H1 (cell line): ENCODE results near the gene NELFE. TPM values are rescaled to one million over a fixed set of nuclear protein-coding genes. Genes with fewer than 3 reads are reported as not detected.

Experiments
- CTCF ChIA-PET: fragments of 300-600 bp; sonication (Branson Sonifier 250); formaldehyde crosslinking; loops from one replicate; lab custom pipeline; 2021; ENCODE audit not compliant: partially characterized antibody; lab: Charles Lee
- POLR2A ChIA-PET: fragments of 300-600 bp; sonication (Branson Sonifier 250); formaldehyde crosslinking; loops from one replicate; lab custom pipeline; 2021; ENCODE audit warnings: inconsistent platforms; ENCODE audit not compliant: partially characterized antibody; lab: Charles Lee
- DNase-seq, 2 experiments: peaks; one replicate each; pipeline versions ENCODE4 v3.0.0 to v3.0.0-alpha.2; 2010 to 2022; ENCODE audit warnings: low spot score in 2 of 2, low read depth in 1 of 2, mixed read lengths in 1 of 2
- FAIRE-seq: peaks from 2 replicates; lab custom pipeline; 2011; peaks lifted over from hg19 to GRCh38; lab: Jason Lieb, UNC
- H2AFZ ChIP-seq: 2 replicates; pipeline ENCODE4 v1.8.1; 2012; ENCODE audit warnings: low read length, inconsistent platforms
- H2AK5ac ChIP-seq: 2 replicates; pipeline ENCODE4 v1.6.1; 2013; ENCODE audit warnings: low read depth, low read length
- H2BK120ac ChIP-seq: replicated peaks from 2 replicates; pipeline ENCODE3; 2013; ENCODE audit warnings: low read depth, low read length, inconsistent platforms
- H2BK12ac ChIP-seq: 2 replicates; pipeline ENCODE4 v1.6.1; 2013; ENCODE audit warnings: low read depth, low read length
- H2BK15ac ChIP-seq: 2 replicates; pipeline ENCODE4 v1.6.1; 2013; ENCODE audit warnings: low read length
- H2BK20ac ChIP-seq: 2 replicates; pipeline ENCODE4 v1.6.1; 2013; ENCODE audit warnings: low read length
- H2BK5ac ChIP-seq: 2 replicates; pipeline ENCODE4 v1.6.1; 2013; ENCODE audit warnings: low read depth, low read length
- H3K14ac ChIP-seq: 2 replicates; pipeline ENCODE4 v1.6.1; 2013; ENCODE audit warnings: inconsistent platforms; ENCODE audit not compliant: insufficient read length
- H3K18ac ChIP-seq: 2 replicates; pipeline ENCODE4 v1.6.1; 2013; ENCODE audit warnings: low read length; ENCODE audit errors: extremely low read depth
- H3K23ac ChIP-seq: 2 replicates; pipeline ENCODE4 v1.6.1; 2013; ENCODE audit warnings: inconsistent platforms; ENCODE audit not compliant: insufficient read length
- H3K23me2 ChIP-seq: 2 replicates; pipeline ENCODE4 v1.6.1; 2013; ENCODE audit warnings: low read depth, low read length
- H3K27ac ChIP-seq: 2 replicates; pipeline ENCODE4 v1.6.1; 2011; ENCODE audit warnings: low read depth, low read length, inconsistent platforms
- H3K27me3 ChIP-seq, 4 experiments: replicated peaks in 1 of 4; 1 replicate in 1 of 4; 2 replicates in 3 of 4; pipeline versions ENCODE4 v1.6.1 to v1.8.1; 2011 to 2013; ENCODE audit warnings: low read length in 3 of 4, mild to moderate bottlenecking in 3 of 4, inconsistent platforms in 2 of 4, mixed read lengths in 2 of 4, moderate library complexity in 1 of 4; ENCODE audit not compliant: control insufficient read depth in 3 of 4, insufficient read depth in 3 of 4; ENCODE audit errors: extremely low read depth in 1 of 4
- H3K36me3 ChIP-seq, 4 experiments: 2 replicates each; pipeline versions ENCODE4 v1.6.1 to v1.8.1; 2011 to 2013; ENCODE audit warnings: mild to moderate bottlenecking in 4 of 4, low read length in 3 of 4, moderate library complexity in 2 of 4, control low read depth in 1 of 4, inconsistent platforms in 1 of 4; ENCODE audit not compliant: insufficient read depth in 4 of 4, control insufficient read depth in 2 of 4
- H3K4ac ChIP-seq: replicated peaks from 2 replicates; pipeline ENCODE3; 2013; ENCODE audit warnings: low read length, low read depth, mixed read lengths, inconsistent platforms; ENCODE audit not compliant: insufficient read length
- H3K4me1 ChIP-seq, 4 experiments: replicated peaks in 1 of 4; 1 replicate in 1 of 4; 2 replicates in 3 of 4; pipeline versions ENCODE4 v1.6.1 to v1.8.1; 2011 to 2013; ENCODE audit warnings: low read length in 3 of 4, inconsistent platforms in 2 of 4, mixed read lengths in 1 of 4; ENCODE audit not compliant: insufficient read depth in 4 of 4, control insufficient read depth in 3 of 4
- H3K4me2 ChIP-seq, 2 experiments: 2 replicates each; pipeline versions ENCODE4 v1.6.1 to v1.8.1; 2011 to 2013; ENCODE audit warnings: low read depth in 2 of 2, low read length in 2 of 2, control low read depth in 1 of 2, inconsistent platforms in 1 of 2, mild to moderate bottlenecking in 1 of 2; ENCODE audit not compliant: insufficient read depth in 1 of 2
- H3K4me3 ChIP-seq, 4 experiments: fragments of 200-600, 300-600 bp in 1 of 4; sonication (generic), shearing (Covaris generic), sonication (Bioruptor Twin) in 1 of 4; 2 replicates each; pipeline versions ENCODE4 v1.5.1 to v1.8.1; 2011 to 2016; ENCODE audit warnings: low read length in 4 of 4, low read depth in 3 of 4, control low read depth in 2 of 4, inconsistent platforms in 2 of 4, mild to moderate bottlenecking in 2 of 4, mixed read lengths in 1 of 4, moderate library complexity in 1 of 4; ENCODE audit not compliant: insufficient read depth in 2 of 4; ENCODE audit errors: extremely low read depth in 1 of 4
- H3K56ac ChIP-seq: replicated peaks from 2 replicates; pipeline ENCODE3; 2013; ENCODE audit warnings: low read depth, mild to moderate bottlenecking, mixed read lengths, low read length, inconsistent platforms; ENCODE audit not compliant: insufficient read length
- H3K79me1 ChIP-seq: 2 replicates; pipeline ENCODE4 v1.6.1; 2013; ENCODE audit warnings: low read depth, low read length, control low read depth
- H3K79me2 ChIP-seq, 2 experiments: 2 replicates each; pipeline versions ENCODE4 v1.6.1 to v1.8.1; 2012 to 2013; ENCODE audit warnings: low read length in 2 of 2, mild to moderate bottlenecking in 2 of 2, inconsistent platforms in 1 of 2; ENCODE audit not compliant: insufficient read depth in 2 of 2, control insufficient read depth in 1 of 2
- H3K9ac ChIP-seq, 4 experiments: replicated peaks in 1 of 4; 1 replicate in 1 of 4; 2 replicates in 3 of 4; pipeline versions ENCODE4 v1.6.1 to v1.8.1; 2011 to 2013; ENCODE audit warnings: low read depth in 3 of 4, low read length in 3 of 4, control low read depth in 2 of 4, mild to moderate bottlenecking in 2 of 4, moderate library complexity in 2 of 4, inconsistent platforms in 1 of 4; ENCODE audit errors: extremely low read depth in 1 of 4
- H3K9me3 ChIP-seq, 2 experiments: 2 replicates each; pipeline versions ENCODE4 v1.6.1 to v1.8.1; 2012 to 2013; ENCODE audit warnings: mild to moderate bottlenecking in 2 of 2, moderate library complexity in 2 of 2, control low read depth in 1 of 2, inconsistent platforms in 1 of 2, low read depth in 1 of 2, low read length in 1 of 2, mixed read lengths in 1 of 2; ENCODE audit not compliant: insufficient read depth in 2 of 2
- H4K20me1 ChIP-seq, 2 experiments: replicated peaks in 1 of 2; 2 replicates each; pipeline versions ENCODE3 to v1.8.1; 2011 to 2013; ENCODE audit warnings: inconsistent platforms in 2 of 2, low read length in 2 of 2, mild to moderate bottlenecking in 1 of 2; ENCODE audit not compliant: insufficient read depth in 2 of 2, control insufficient read depth in 1 of 2
- H4K5ac ChIP-seq: 2 replicates; pipeline ENCODE4 v1.6.1; 2013; ENCODE audit warnings: low read length, low read depth, mixed read lengths, inconsistent platforms; ENCODE audit not compliant: insufficient read length
- H4K8ac ChIP-seq: 2 replicates; pipeline ENCODE4 v1.8.0; 2013; ENCODE audit warnings: mild to moderate bottlenecking, moderate library complexity, low read length, inconsistent platforms; ENCODE audit not compliant: insufficient read depth; ENCODE audit errors: extremely low read depth
- H4K91ac ChIP-seq: replicated peaks from 2 replicates; pipeline ENCODE3; 2013; ENCODE audit warnings: low read length, mixed read lengths, inconsistent platforms; ENCODE audit not compliant: insufficient read length
- CEBPB ChIP-seq: IDR thresholded peaks from 2 replicates; pipeline ENCODE4 v1.6.1; 2012; ENCODE audit warnings: low read depth, low read length
- HDAC2 ChIP-seq, 2 experiments: fragments of 300-600 bp in 1 of 2; sonication (generic) in 1 of 2; IDR thresholded peaks; 2 replicates each; pipeline ENCODE4 v1.6.1; 2011 to 2012; ENCODE audit warnings: low read depth in 2 of 2, low read length in 2 of 2, mild to moderate bottlenecking in 2 of 2, moderate library complexity in 2 of 2, borderline replicate concordance in 1 of 2, inconsistent platforms in 1 of 2
- NANOG ChIP-seq: IDR thresholded peaks from 2 replicates; pipeline ENCODE4 v1.6.1; 2011; ENCODE audit warnings: low read length, low read depth, mild to moderate bottlenecking, inconsistent platforms; ENCODE audit not compliant: insufficient read depth, poor library complexity, severe bottlenecking
- RBBP5 ChIP-seq: IDR thresholded peaks from 2 replicates; pipeline ENCODE4 v1.7.1; 2012; ENCODE audit warnings: low read depth, mild to moderate bottlenecking, inconsistent platforms, low read length, moderate library complexity, borderline replicate concordance
- SIX5 ChIP-seq: IDR thresholded peaks from 2 replicates; pipeline ENCODE4 v1.6.1; 2011; ENCODE audit warnings: mild to moderate bottlenecking, low read depth, low read length
- YY1 ChIP-seq: IDR thresholded peaks from 2 replicates; pipeline ENCODE4 v1.6.1; 2011; ENCODE audit warnings: low read depth, mild to moderate bottlenecking, low read length
- WGBS, 2 experiments: shearing (Covaris generic) in 1 of 2; methylation state at CpG; one replicate each; pipeline versions ENCODE4 v1.1.6 to v1.1.7; 2013 to 2015; ENCODE audit warnings: low lambda C conversion rate in 2 of 2, mixed read lengths in 2 of 2, inconsistent platforms in 1 of 2, low coverage in 1 of 2, missing lambda C conversion rate in 1 of 2; ENCODE audit not compliant: insufficient replicate concordance in 2 of 2, insufficient coverage in 1 of 2, insufficient read length in 1 of 2; ENCODE audit errors: extremely low coverage in 1 of 2, missing lambda C conversion rate in 1 of 2; 5-methylcytosine and 5-hydroxymethylcytosine counted together
- polyA plus RNA-seq, 7 experiments: library from polyadenylated mRNA; depleted of rRNA in 3 of 7; stranded (reverse) in 5 of 7; unstranded in 2 of 7; fragments of >200 nt in 5 of 7; fragments of 200-250 nt in 2 of 7; gene quantifications; 1 replicate in 5 of 7; 2 replicates in 1 of 7; 4 replicates in 1 of 7; pipeline versions ENCODE4 v1.2.1 to v1.2.3, GENCODE V29; 2011 to 2013; ENCODE audit warnings: missing spikeins in 2 of 7, mixed read lengths in 2 of 7
- total RNA-seq: library from RNA; stranded (reverse); fragmentation: NEBNext Ultra II Directional; extraction: Animal tissue kit (Norgen Biotek cat#: 25700); gene quantifications from 2 replicates; pipeline ENCODE4 v1.2.1, GENCODE V29; 2021

NELFE gene
- total and polyA plus RNA-seq, 2 of the 8 experiments (the other 6 are each of a cell fraction or from before 2014, with no cell fraction given), result 49.2 to 71.5 TPM

- no peak overlapping the region for H2BK5ac ChIP-seq
- no peak overlapping the region for H2BK12ac ChIP-seq
- H2BK20ac ChIP-seq, result no peak overlapping the region
- no peak overlapping the region for H3K56ac ChIP-seq
- no peak overlapping the region for H4K8ac ChIP-seq
- no peak overlapping the region for H3K23ac ChIP-seq
- H4K91ac ChIP-seq, result no peak overlapping the region
- POLR2A ChIA-PET, result interaction anchor here (0.6 to 1.7 kb wide), 6 partner anchors 11 to 192 kb away, joined by 3 to 6 read pairs (median 4); partner anchors contain the start of gene EHMT2
- WGBS, 2 experiments, result 86% methylated on average over 4 of the region's 4 CpGs; no CpG with 5 or more reads in 1 of the 2 experiments
- no peak overlapping the region for H4K5ac ChIP-seq
- no peaks in the 10 kb centered on the region for H3K23me2 ChIP-seq
- TF ChIP-seq CEBPB (no peak), YY1 (no peak), NANOG (no peak), RBBP5 (no peak), HDAC2 (IDR thresholded peaks at IDR 0.05; ENCODE audit: borderline replicate concordance in 1 of 2, low read depth in 2 of 2, low read length in 2 of 2) (no peak), SIX5 (no peak)
- H2BK120ac ChIP-seq, result no peak overlapping the region
- peaks cover 0 to 9% (median 5%) of the 10 kb centered on the region in 4 experiments; a peak in 3 of 7 replicates for H3K4me1 ChIP-seq
- no peaks in the 10 kb centered on the region for H3K79me1 ChIP-seq
- no peaks in the 10 kb centered on the region for H3K27me3 ChIP-seq
- no peak overlapping the region for H2BK15ac ChIP-seq
- H3K27ac ChIP-seq, result no peak overlapping the region
- H3K4ac ChIP-seq, result no peak overlapping the region
- H3K9ac ChIP-seq, result no peak overlapping the region
- H3K18ac ChIP-seq, result no peak overlapping the region
- H4K20me1 ChIP-seq, result no peaks in the 10 kb centered on the region
- FAIRE-seq, result no peak
- no peaks in the 10 kb centered on the region for H3K79me2 ChIP-seq
- H3K4me2 ChIP-seq, result no peak overlapping the region
- no peak overlapping the region for H2AK5ac ChIP-seq
- no peaks in the 10 kb centered on the region for H3K9me3 ChIP-seq
- CTCF ChIA-PET, result interaction anchor here (0.7 to 1.5 kb wide), 4 partner anchors 12 to 136 kb away, joined by 3 to 5 read pairs (median 3); partner anchors contain the start of gene NEU1
- no peak overlapping the region for H3K4me3 ChIP-seq
- no peak overlapping the region for H2AFZ ChIP-seq
- no peaks in the 10 kb centered on the region for H3K36me3 ChIP-seq
- DNase-seq, result no peak
- no peak overlapping the region for H3K14ac ChIP-seq
Observed at GRCh38 chr6:31908791-31909190, 50.0 kb downstream of the NELFE start.
